DND-41 (cell line): ENCODE results near the gene TFDP2.
A peak's percentile ranks its signal among the peaks of the same experiment; 100 is the strongest.
"Not testable (repeated sequence)": the region's sequence is repeated elsewhere in the genome, so short reads cannot be mapped to it uniquely, and the experiment has no call there.

Experiments
- ATAC-seq: fragments of 200-7000 bp; cut with Tn5 transposase; 3 replicates; pipeline ENCODE4 v1.9.1; 2021; ENCODE audit warnings: low read depth; ENCODE audit not compliant: insufficient read depth
- DNase-seq: peaks from one replicate; pipeline ENCODE4 v3.0.0-alpha.2; 2020
- H2AFZ ChIP-seq: 2 replicates; pipeline ENCODE4 v1.6.0; 2012; ENCODE audit warnings: low read depth, low read length
- H3K27ac ChIP-seq: 2 replicates; pipeline ENCODE4 v1.5.1; 2012; ENCODE audit warnings: low read length, inconsistent platforms
- H3K27me3 ChIP-seq: fragments of 200-600 bp; sonication (generic); 2 replicates; pipeline ENCODE4 v1.6.0; 2012; ENCODE audit warnings: low read length, mild to moderate bottlenecking, inconsistent platforms; ENCODE audit not compliant: insufficient read depth, poor library complexity
- H3K36me3 ChIP-seq: 2 replicates; pipeline ENCODE4 v1.5.1; 2012; ENCODE audit warnings: low read length, inconsistent platforms; ENCODE audit not compliant: insufficient read depth
- H3K4me1 ChIP-seq: 2 replicates; pipeline ENCODE4 v1.5.1; 2012; ENCODE audit warnings: mild to moderate bottlenecking, low read length; ENCODE audit not compliant: insufficient read depth
- H3K4me2 ChIP-seq: 2 replicates; pipeline ENCODE4 v1.6.0; 2012; ENCODE audit warnings: mild to moderate bottlenecking, moderate library complexity, low read length, inconsistent platforms; ENCODE audit not compliant: insufficient read depth
- H3K4me3 ChIP-seq, 2 experiments: fragments of 200-600 bp in 1 of 2; shearing (Covaris generic) in 1 of 2; 2 replicates each; pipeline ENCODE4 v1.5.1; 2012 to 2016; ENCODE audit warnings: inconsistent platforms in 2 of 2, low read length in 2 of 2, mild to moderate bottlenecking in 2 of 2, low read depth in 1 of 2, moderate library complexity in 1 of 2
- H3K79me2 ChIP-seq: 2 replicates; pipeline ENCODE4 v1.6.0; 2012; ENCODE audit warnings: low read length, inconsistent platforms; ENCODE audit not compliant: insufficient read depth
- H3K9ac ChIP-seq: 2 replicates; pipeline ENCODE4 v1.6.0; 2012; ENCODE audit warnings: low read depth, mild to moderate bottlenecking, inconsistent platforms, low read length, moderate library complexity
- H3K9me3 ChIP-seq: 2 replicates; pipeline ENCODE4 v1.5.1; 2012; ENCODE audit warnings: low read length, moderate library complexity, mild to moderate bottlenecking, inconsistent platforms; ENCODE audit not compliant: insufficient read depth, severe bottlenecking
- H4K20me1 ChIP-seq: 2 replicates; pipeline ENCODE4 v1.6.0; 2012; ENCODE audit warnings: low read length; ENCODE audit not compliant: insufficient read depth
- EZH2 ChIP-seq: IDR thresholded peaks from 3 replicates; pipeline ENCODE4 v1.6.1; 2012; ENCODE audit warnings: borderline replicate concordance, low read depth, mild to moderate bottlenecking, moderate library complexity, low read length, inconsistent platforms; ENCODE audit not compliant: severe bottlenecking
- TF ChIP-seq, protein P1 (sequence below): IDR thresholded peaks from 2 replicates; pipeline ENCODE4 v1.5.1; 2012; ENCODE audit warnings: borderline replicate concordance, low read length, moderate library complexity, mild to moderate bottlenecking; ENCODE audit not compliant: poor library complexity, severe bottlenecking; ENCODE audit errors: extremely low read depth

TFDP2 gene

DNA sequence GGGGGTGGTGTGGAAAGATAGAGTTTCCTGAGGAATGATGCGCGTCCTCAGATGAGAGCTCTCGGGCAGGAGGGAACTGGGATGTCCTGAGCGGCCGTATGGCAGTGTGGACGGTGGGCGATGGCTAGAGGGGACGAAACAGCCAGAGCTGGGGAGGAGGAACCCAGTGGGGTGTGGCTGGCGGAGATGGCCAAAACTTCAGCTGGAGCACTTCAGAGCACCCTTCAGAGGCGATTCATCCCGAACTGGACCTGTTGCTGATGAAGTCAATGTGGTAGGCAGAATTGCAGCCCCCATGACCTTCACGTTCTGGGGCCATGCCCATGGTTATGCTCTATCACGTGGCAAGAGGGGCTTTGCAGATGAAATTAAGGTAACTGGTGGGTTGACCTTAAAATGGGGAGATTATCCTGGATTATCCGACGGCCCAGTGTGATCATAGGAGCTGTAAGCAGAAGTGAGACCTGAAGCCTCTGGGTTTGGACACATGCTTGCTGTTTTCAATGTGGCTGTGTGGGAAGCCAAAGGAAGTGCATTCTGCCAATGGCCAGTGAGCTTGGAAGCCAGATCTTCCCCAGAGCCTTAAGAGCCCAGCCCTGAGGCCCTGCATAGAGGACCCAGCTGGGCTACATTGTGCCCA lies 220.6 kb downstream of the TFDP2 start:
- Histone ChIP-seq H3K9ac (no peak overlapping the region), H3K79me2 (no peaks in the 10 kb centered on the region), H3K36me3 (peaks cover 55% of the 10 kb centered on the region), H2AFZ (no peak overlapping the region), H3K4me1 (no peaks in the 10 kb centered on the region), H4K20me1 (no peaks in the 10 kb centered on the region), H3K4me2 (no peak overlapping the region), H3K27me3 (no peaks in the 10 kb centered on the region), H3K9me3 (no peaks in the 10 kb centered on the region), H3K4me3 (no peak overlapping the region), H3K27ac (no peak overlapping the region)
- peak; percentile 5 for DNase-seq
- ATAC-seq, result no peak
- TF ChIP-seq EZH2, result no peak
- TF ChIP-seq, protein P1, sequence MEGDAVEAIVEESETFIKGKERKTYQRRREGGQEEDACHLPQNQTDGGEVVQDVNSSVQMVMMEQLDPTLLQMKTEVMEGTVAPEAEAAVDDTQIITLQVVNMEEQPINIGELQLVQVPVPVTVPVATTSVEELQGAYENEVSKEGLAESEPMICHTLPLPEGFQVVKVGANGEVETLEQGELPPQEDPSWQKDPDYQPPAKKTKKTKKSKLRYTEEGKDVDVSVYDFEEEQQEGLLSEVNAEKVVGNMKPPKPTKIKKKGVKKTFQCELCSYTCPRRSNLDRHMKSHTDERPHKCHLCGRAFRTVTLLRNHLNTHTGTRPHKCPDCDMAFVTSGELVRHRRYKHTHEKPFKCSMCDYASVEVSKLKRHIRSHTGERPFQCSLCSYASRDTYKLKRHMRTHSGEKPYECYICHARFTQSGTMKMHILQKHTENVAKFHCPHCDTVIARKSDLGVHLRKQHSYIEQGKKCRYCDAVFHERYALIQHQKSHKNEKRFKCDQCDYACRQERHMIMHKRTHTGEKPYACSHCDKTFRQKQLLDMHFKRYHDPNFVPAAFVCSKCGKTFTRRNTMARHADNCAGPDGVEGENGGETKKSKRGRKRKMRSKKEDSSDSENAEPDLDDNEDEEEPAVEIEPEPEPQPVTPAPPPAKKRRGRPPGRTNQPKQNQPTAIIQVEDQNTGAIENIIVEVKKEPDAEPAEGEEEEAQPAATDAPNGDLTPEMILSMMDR, result no peak

DNA sequence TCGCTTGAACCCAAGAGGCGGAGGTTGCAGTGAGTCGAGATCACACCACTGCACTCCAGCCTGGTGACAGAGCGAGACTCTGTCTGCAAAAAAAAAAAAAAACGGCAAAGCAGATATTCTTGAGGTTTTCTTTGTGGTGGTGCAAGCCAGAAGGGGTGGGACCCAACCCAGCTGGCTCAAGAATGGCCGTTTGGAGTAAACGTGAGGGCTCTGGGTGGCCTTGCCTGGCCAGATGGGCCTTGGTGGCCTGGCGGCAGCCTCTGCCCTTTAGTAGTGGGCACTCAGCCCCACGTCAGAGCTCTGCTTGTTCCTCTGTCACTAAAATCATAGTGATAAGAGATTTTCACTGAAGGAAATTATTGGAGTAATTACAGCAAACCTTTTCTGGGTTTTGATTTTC lies 222.4 kb downstream of the TFDP2 start:
- peaks cover 69% of the 10 kb centered on the region for H3K36me3 ChIP-seq
- H3K4me1 ChIP-seq, result no peaks in the 10 kb centered on the region
- ATAC-seq, result no peak

DNA sequence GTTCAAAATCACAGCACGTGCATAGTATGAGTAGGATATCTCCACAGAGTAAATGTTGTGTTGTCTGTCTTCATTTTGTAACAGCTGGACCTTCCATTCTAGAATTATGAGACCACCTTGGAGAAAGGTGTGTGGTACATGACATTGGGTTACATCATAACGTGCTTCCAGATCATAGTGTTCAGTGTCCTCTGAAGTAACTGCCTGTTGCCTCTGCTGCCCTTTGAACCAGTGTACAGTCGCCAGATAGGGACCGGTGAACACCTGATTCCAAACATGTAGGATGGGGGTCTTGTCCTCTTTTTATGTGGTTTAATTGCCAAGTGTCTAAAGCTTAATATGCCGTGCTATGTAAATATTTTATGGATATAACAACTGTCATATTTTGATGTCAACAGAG lies 223.7 kb downstream of the TFDP2 start:
- not testable (repeated sequence) for H3K27ac ChIP-seq, ATAC-seq, H4K20me1 ChIP-seq, H3K9me3 ChIP-seq, H3K9ac ChIP-seq, H3K27me3 ChIP-seq, H2AFZ ChIP-seq, H3K79me2 ChIP-seq, H3K4me2 ChIP-seq, H3K4me3 ChIP-seq, H3K4me1 ChIP-seq
- H3K36me3 ChIP-seq, result peaks cover 78% of the 10 kb centered on the region
- peak; percentile 3 for DNase-seq

More for the DNA sequence above, 222.4 kb downstream of the TFDP2 start:
- no peaks in the 10 kb centered on the region for H3K27me3 ChIP-seq
- no peak overlapping the region for H3K9ac ChIP-seq
- H3K4me3 ChIP-seq, result no peak overlapping the region
- no peaks in the 10 kb centered on the region for H4K20me1 ChIP-seq
- no peak overlapping the region for H3K27ac ChIP-seq
- DNase-seq, result peak; percentile 7
- no peak overlapping the region for H3K4me2 ChIP-seq
- no peaks in the 10 kb centered on the region for H3K79me2 ChIP-seq
- no peaks in the 10 kb centered on the region for H3K9me3 ChIP-seq
- TF ChIP-seq EZH2, result no peak
- TF ChIP-seq, protein P1, result no peak
- no peak overlapping the region for H2AFZ ChIP-seq

DNA sequence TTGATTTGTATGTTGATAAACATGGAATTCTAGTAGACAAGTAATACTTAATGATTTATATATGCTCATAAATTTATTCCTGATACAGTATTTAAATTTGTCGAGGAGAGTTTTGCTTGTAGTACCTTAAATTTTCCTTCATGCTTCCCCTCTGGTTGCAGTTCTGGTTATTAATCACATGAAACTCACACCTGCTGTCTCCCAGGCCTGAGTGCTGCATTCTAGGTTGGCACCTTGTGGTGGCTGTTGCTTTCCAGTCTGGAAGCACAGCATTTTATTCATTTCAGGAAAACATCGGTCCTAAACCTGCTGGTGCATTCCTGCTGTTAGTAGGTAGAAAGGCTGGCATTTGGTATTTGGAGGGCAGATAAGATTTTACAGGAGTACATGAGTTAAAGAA lies 228.0 kb downstream of the TFDP2 start:
- no peak overlapping the region for H3K9ac ChIP-seq
- no peaks in the 10 kb centered on the region for H4K20me1 ChIP-seq
- no peaks in the 10 kb centered on the region for H3K9me3 ChIP-seq
- H2AFZ ChIP-seq, result no peak overlapping the region
- H3K4me2 ChIP-seq, result no peak overlapping the region
- ATAC-seq (no peak), DNase-seq (no peak)
- H3K36me3 ChIP-seq, result peaks cover 85% of the 10 kb centered on the region
- H3K27ac ChIP-seq, result no peak overlapping the region
- no peak overlapping the region for H3K4me3 ChIP-seq
- peaks cover 4% of the 10 kb centered on the region for H3K79me2 ChIP-seq
- no peaks in the 10 kb centered on the region for H3K27me3 ChIP-seq
- no peaks in the 10 kb centered on the region for H3K4me1 ChIP-seq
- TF ChIP-seq, protein P1, result no peak
- TF ChIP-seq EZH2, result no peak
